HG03575 (cell line): ENCODE results near the gene ADORA1.

ENCODE experiments used
- ATAC-seq: cut with Tn5 transposase; IDR thresholded peaks from one replicate; pipeline ENCODE4 v1.9.1; 2021; ENCODE audit not compliant: unreplicated experiment, insufficient number of reproducible peaks, low FRiP score; ENCODE audit errors: extremely low read depth

ADORA1 gene

GRCh38 chr1:203117611-203118575 lies 9.6 kb upstream of the ADORA1 start:
- ATAC-seq, result no peak

GRCh38 chr1:203120325-203121153 lies 7.0 kb upstream of the ADORA1 start:
- no peak for ATAC-seq

- ATAC-seq, result no peak
Observed at GRCh38 chr1:203121186-203122015, 6.1 kb upstream of the ADORA1 start.

GRCh38 chr1:203122159-203122558 lies 5.4 kb upstream of the ADORA1 start:
- ATAC-seq, result no peak

- no peak for ATAC-seq
Observed at GRCh38 chr1:203124011-203124410, 3.5 kb upstream of the ADORA1 start.

GRCh38 chr1:203124546-203125317 lies 2.8 kb upstream of the ADORA1 start:
- no peak for ATAC-seq

GRCh38 chr1:203126151-203126865 lies 1.2 kb upstream of the ADORA1 start:
- no peak for ATAC-seq

- ATAC-seq, result no peak
Observed at GRCh38 chr1:203126866-203127665, 460 bp upstream of the ADORA1 start.

- ATAC-seq, result no peak
Observed at GRCh38 chr1:203128431-203128715, 847 bp downstream of the ADORA1 start.

GRCh38 chr1:203128716-203129500 lies 1.4 kb downstream of the ADORA1 start:
- no peak for ATAC-seq

GRCh38 chr1:203129501-203130231 lies 2.1 kb downstream of the ADORA1 start:
- ATAC-seq, result no peak

- no peak for ATAC-seq
Observed at GRCh38 chr1:203130358-203130985, 2.9 kb downstream of the ADORA1 start.

GRCh38 chr1:203131548-203132200 lies 4.1 kb downstream of the ADORA1 start:
- ATAC-seq, result no peak

GRCh38 chr1:203133970-203134725 lies 6.6 kb downstream of the ADORA1 start:
- ATAC-seq, result no peak
